ENCODE measurements around the gene TMEM144. TPM values are rescaled to one million over a fixed set of nuclear protein-coding genes. Genes with fewer than 3 reads are reported as not detected.

The TMEM144 gene
- total RNA-seq, 1 donor from 2014 or later: 18.3 TPM

- DNase-seq (ENCODE audit: low spot score): no peak
Observed at GRCh38 chr4:158299459-158300007, 89.2 kb downstream of the TMEM144 start.

GRCh38 chr4:158300012-158300411, 89.7 kb downstream of the TMEM144 start:
- DNase-seq (ENCODE audit: low spot score): no peak

- no peak for DNase-seq (ENCODE audit: low spot score)
Observed at GRCh38 chr4:158302076-158302866, 92.0 kb downstream of the TMEM144 start.

GRCh38 chr4:158304694-158305093, 94.4 kb downstream of the TMEM144 start:
- DNase-seq (ENCODE audit: low spot score): no peak

Other genes starting within 250 kb of the TMEM144 start
- 27.0 TPM for gene GASK1B, start 37.5 kb upstream of the TMEM144 start, total RNA-seq

Measured in mucosa of gallbladder (tissue), 1 donor.